Measurements from ENCODE around the gene POLG2. TPM values are rescaled to one million over a fixed set of nuclear protein-coding genes. Genes with fewer than 3 reads are reported as not detected.
A peak's percentile ranks its signal among the peaks of the same experiment; 100 is the strongest.

The POLG2 gene
- total and polyA plus RNA-seq, 9 of the 15 experiments (the other 6 are each of a cell fraction or from before 2014, with no cell fraction given) = 13.4 to 44.8 (median 37.0) TPM

DNA sequence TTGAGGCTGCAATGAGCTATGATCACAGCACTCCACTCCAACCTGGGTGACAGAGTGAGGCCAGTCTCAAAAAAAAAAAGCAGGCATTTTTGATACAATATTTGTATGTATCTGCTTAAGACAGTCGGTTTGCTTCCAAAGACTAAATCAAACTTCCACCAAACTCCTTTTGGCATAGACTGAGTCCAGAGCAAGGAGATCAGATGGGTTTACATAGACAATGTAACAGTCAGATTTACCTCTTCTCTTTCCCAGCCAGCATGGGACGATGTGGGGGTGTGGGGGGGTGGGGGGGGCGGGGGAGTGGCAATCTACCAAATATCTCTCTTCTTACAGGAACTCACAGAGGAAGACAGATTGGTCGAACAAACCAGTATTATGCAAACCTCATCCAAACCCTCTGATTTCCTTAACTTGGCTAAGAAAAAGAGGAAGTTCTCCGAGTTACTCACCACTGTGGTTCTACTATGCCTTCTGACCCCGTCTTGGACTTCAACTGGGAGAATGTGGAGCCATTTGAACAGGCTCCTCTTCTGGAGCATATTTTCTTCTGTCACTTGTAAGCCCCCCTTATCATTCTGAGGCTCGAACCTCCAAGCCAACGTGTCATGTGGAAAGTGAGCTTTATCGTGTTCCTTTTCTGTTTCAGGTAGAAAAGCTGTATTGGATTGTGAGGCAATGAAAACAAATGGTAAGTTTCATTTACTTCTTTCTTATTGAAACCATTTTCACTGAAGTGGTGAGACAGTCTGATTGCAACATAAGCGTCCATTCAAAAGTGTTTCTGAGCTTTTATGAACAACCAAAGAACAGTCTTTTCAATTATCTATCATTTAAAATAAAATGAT lies 48.0 kb downstream of the POLG2 start, which contains the start of gene MILR1 (continued):
- TF ChIP-seq SOX6 (IDR thresholded peaks at IDR 0.05) (no peak), ZBTB1 (CRISPR knock-in tag; IDR thresholded peaks at IDR 0.05; ENCODE audit: borderline replicate concordance, low read depth) (no peak), MCM7 (IDR thresholded peaks at IDR 0.05) (no peak), YY1 (IDR thresholded peaks at IDR 0.05; ENCODE audit: borderline replicate concordance in 1 of 3, control insufficient read depth in 1 of 3, extremely low read depth in 1 of 3, insufficient read depth in 3 of 3, insufficient read length in 1 of 3, insufficient replicate concordance in 2 of 3, low read depth in 1 of 3, low read length in 2 of 3) (peak in 1 of 3 experiments; percentile 58), HNRNPH1 (optimal IDR thresholded peaks at IDR 0.05; ENCODE audit: low read depth, low read length) (no peak), NR1H2 (CRISPR knock-in tag; IDR thresholded peaks at IDR 0.05) (no peak), ZEB2 (IDR thresholded peaks at IDR 0.05) (no peak), ZNF785 (CRISPR knock-in tag; IDR thresholded peaks at IDR 0.05) (no peak)
- TF ChIP-seq, protein P1, sequence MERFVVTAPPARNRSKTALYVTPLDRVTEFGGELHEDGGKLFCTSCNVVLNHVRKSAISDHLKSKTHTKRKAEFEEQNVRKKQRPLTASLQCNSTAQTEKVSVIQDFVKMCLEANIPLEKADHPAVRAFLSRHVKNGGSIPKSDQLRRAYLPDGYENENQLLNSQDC (CRISPR knock-in tag; IDR thresholded peaks at IDR 0.05) = no peak
- TF ChIP-seq, protein P2, sequence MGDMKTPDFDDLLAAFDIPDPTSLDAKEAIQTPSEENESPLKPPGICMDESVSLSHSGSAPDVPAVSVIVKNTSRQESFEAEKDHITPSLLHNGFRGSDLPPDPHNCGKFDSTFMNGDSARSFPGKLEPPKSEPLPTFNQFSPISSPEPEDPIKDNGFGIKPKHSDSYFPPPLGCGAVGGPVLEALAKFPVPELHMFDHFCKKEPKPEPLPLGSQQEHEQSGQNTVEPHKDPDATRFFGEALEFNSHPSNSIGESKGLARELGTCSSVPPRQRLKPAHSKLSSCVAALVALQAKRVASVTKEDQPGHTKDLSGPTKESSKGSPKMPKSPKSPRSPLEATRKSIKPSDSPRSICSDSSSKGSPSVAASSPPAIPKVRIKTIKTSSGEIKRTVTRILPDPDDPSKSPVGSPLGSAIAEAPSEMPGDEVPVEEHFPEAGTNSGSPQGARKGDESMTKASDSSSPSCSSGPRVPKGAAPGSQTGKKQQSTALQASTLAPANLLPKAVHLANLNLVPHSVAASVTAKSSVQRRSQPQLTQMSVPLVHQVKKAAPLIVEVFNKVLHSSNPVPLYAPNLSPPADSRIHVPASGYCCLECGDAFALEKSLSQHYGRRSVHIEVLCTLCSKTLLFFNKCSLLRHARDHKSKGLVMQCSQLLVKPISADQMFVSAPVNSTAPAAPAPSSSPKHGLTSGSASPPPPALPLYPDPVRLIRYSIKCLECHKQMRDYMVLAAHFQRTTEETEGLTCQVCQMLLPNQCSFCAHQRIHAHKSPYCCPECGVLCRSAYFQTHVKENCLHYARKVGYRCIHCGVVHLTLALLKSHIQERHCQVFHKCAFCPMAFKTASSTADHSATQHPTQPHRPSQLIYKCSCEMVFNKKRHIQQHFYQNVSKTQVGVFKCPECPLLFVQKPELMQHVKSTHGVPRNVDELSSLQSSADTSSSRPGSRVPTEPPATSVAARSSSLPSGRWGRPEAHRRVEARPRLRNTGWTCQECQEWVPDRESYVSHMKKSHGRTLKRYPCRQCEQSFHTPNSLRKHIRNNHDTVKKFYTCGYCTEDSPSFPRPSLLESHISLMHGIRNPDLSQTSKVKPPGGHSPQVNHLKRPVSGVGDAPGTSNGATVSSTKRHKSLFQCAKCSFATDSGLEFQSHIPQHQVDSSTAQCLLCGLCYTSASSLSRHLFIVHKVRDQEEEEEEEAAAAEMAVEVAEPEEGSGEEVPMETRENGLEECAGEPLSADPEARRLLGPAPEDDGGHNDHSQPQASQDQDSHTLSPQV (IDR thresholded peaks at IDR 0.05) = peak; percentile 50; the same call in 1 of the 2 replicates
- TF ChIP-seq, protein P3, sequence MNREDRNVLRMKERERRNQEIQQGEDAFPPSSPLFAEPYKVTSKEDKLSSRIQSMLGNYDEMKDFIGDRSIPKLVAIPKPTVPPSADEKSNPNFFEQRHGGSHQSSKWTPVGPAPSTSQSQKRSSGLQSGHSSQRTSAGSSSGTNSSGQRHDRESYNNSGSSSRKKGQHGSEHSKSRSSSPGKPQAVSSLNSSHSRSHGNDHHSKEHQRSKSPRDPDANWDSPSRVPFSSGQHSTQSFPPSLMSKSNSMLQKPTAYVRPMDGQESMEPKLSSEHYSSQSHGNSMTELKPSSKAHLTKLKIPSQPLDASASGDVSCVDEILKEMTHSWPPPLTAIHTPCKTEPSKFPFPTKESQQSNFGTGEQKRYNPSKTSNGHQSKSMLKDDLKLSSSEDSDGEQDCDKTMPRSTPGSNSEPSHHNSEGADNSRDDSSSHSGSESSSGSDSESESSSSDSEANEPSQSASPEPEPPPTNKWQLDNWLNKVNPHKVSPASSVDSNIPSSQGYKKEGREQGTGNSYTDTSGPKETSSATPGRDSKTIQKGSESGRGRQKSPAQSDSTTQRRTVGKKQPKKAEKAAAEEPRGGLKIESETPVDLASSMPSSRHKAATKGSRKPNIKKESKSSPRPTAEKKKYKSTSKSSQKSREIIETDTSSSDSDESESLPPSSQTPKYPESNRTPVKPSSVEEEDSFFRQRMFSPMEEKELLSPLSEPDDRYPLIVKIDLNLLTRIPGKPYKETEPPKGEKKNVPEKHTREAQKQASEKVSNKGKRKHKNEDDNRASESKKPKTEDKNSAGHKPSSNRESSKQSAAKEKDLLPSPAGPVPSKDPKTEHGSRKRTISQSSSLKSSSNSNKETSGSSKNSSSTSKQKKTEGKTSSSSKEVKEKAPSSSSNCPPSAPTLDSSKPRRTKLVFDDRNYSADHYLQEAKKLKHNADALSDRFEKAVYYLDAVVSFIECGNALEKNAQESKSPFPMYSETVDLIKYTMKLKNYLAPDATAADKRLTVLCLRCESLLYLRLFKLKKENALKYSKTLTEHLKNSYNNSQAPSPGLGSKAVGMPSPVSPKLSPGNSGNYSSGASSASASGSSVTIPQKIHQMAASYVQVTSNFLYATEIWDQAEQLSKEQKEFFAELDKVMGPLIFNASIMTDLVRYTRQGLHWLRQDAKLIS (CRISPR knock-in tag; IDR thresholded peaks at IDR 0.05) = no peak; the same call in 1 of the 2 replicates
- TF ChIP-seq, protein P4, sequence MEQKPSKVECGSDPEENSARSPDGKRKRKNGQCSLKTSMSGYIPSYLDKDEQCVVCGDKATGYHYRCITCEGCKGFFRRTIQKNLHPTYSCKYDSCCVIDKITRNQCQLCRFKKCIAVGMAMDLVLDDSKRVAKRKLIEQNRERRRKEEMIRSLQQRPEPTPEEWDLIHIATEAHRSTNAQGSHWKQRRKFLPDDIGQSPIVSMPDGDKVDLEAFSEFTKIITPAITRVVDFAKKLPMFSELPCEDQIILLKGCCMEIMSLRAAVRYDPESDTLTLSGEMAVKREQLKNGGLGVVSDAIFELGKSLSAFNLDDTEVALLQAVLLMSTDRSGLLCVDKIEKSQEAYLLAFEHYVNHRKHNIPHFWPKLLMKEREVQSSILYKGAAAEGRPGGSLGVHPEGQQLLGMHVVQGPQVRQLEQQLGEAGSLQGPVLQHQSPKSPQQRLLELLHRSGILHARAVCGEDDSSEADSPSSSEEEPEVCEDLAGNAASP (IDR thresholded peaks at IDR 0.05) = no peak
- TF ChIP-seq, protein P5, sequence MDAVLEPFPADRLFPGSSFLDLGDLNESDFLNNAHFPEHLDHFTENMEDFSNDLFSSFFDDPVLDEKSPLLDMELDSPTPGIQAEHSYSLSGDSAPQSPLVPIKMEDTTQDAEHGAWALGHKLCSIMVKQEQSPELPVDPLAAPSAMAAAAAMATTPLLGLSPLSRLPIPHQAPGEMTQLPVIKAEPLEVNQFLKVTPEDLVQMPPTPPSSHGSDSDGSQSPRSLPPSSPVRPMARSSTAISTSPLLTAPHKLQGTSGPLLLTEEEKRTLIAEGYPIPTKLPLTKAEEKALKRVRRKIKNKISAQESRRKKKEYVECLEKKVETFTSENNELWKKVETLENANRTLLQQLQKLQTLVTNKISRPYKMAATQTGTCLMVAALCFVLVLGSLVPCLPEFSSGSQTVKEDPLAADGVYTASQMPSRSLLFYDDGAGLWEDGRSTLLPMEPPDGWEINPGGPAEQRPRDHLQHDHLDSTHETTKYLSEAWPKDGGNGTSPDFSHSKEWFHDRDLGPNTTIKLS (IDR thresholded peaks at IDR 0.05; ENCODE audit: borderline replicate concordance, low read depth) = no peak
